Testis (tissue), 3 donors: ENCODE data around the gene LRRTM4. TPM values are rescaled to one million over a fixed set of nuclear protein-coding genes. Genes with fewer than 3 reads are reported as not detected.

Experiments
- DNase-seq: peaks from one replicate; pipeline ENCODE4 v3.0.0-alpha.2; 2019
- H3K27ac ChIP-seq, 2 donors: fragments of 200-600 bp; sonication (generic); one replicate each; pipeline ENCODE4 v1.5.1; 2019
- H3K27me3 ChIP-seq: fragments of 200-600 bp; sonication (generic); one replicate; pipeline ENCODE4 v1.5.1; 2019
- H3K36me3 ChIP-seq: fragments of 200-600 bp; sonication (generic); one replicate; pipeline ENCODE4 v1.5.1; 2017; ENCODE audit warnings: low read depth; ENCODE audit errors: missing control alignments
- H3K4me1 ChIP-seq: fragments of 200-600 bp; sonication (generic); one replicate; pipeline ENCODE4 v1.5.1; 2019
- H3K4me3 ChIP-seq, 2 donors: fragments of 200-600 bp; sonication (generic); one replicate each; pipeline ENCODE4 v1.5.1; 2017 to 2019
- H3K9me3 ChIP-seq: fragments of 200-600 bp; sonication (generic); one replicate; pipeline ENCODE4 v1.5.1; 2017
- POLR2A ChIP-seq: fragments of 450-650 bp; IDR thresholded peaks from one replicate; pipeline ENCODE4 v1.6.1; 2017; ENCODE audit warnings: antibody characterized with exemption, mild to moderate bottlenecking, moderate library complexity
- WGBS, 2 donors: methylation state at CpG; one replicate each; pipeline ENCODE4 v1.1.5; 2018; 5-methylcytosine and 5-hydroxymethylcytosine counted together
- intact Hi-C: fragments of 100-400 bp; cut with DNase I; formaldehyde crosslinking; loops from one replicate; pipeline ENCODE4 v1.15.1; 2023; ENCODE audit warnings: low total_unique reads
- polyA plus RNA-seq: library from polyadenylated mRNA; stranded (reverse); fragments of 350-450 nt; fragmentation: Illumina TruSeq; extraction: RNeasy Lipid Tissue Mini Kit (QIAGEN cat#74804); gene quantifications from one replicate; pipeline ENCODE4 v1.2.3, GENCODE V29; 2014; ENCODE audit warnings: low read depth, low replicate concordance; ENCODE audit not compliant: insufficient read depth
- total RNA-seq, 2 donors: library from RNA; depleted of rRNA; stranded (reverse); fragments of >200 nt; gene quantifications; one replicate each; pipeline ENCODE4 v1.2.3, GENCODE V29; 2016
- TF ChIP-seq, protein P1 (sequence below), 3 experiments: fragments of 450-650 bp in 2 of 3; fragments of 200-600 bp in 1 of 3; sonication (generic) in 1 of 3; IDR thresholded peaks; one replicate each; pipeline ENCODE4 v1.5.1; 2016 to 2019; ENCODE audit warnings: antibody characterized with exemption in 3 of 3, mild to moderate bottlenecking in 2 of 3, moderate library complexity in 1 of 3

The LRRTM4 gene
- total and polyA plus RNA-seq, 3 donors from 2014 or later: 0.08 to 0.19 (median 0.13) TPM

DNA sequence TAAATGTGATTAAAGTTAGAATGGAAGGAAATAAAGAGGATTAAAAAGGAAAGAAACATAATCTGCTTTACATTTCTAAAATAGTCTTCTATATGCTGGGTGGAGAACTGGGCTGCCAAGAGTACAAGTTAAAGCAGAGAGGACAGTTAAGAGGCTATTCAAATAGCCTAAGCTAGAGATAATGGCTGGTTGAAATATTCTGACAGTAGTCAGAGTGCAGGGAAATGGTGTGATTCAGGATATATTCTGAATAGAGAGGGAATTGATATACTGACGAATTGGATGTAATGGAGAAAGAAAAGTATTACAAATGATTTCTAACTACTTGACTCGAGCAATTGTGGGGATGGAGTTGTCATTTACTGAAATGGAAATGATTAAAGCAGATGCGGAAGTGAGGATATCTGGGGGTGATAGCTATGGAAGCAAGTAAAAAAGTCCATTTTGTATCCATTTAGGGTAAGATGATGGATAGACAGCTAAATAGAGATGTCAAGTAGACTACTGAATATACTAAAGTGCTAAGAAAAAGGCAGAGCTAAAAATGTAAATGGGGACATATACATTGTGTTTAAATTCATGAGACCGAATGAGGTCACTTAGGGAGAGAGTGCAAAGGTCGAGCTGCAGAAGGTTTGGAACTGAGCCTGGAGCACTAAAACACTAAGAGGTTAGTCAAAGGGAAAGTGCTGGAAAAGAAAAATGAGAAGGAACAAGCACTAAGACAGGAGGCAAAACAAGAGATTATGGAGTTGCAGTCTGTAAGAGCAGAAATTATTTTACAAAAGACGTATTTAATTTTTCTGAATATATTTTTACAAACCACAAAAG lies 696.8 kb downstream of the LRRTM4 start:
- intact Hi-C loops: no loop called here
- Histone ChIP-seq H3K9me3 (no peaks in the 10 kb centered on the region), H3K27me3 (no peaks in the 10 kb centered on the region), H3K36me3 (no peaks in the 10 kb centered on the region), H3K4me1 (no peaks in the 10 kb centered on the region), H3K27ac (no peak overlapping the region), H3K4me3 (no peak overlapping the region)
- DNase-seq: no peak
- 78 to 83% methylated on average over 6 of the region's 6 CpGs for WGBS, 2 donors
- no peak for TF ChIP-seq POLR2A
- TF ChIP-seq, protein P1, sequence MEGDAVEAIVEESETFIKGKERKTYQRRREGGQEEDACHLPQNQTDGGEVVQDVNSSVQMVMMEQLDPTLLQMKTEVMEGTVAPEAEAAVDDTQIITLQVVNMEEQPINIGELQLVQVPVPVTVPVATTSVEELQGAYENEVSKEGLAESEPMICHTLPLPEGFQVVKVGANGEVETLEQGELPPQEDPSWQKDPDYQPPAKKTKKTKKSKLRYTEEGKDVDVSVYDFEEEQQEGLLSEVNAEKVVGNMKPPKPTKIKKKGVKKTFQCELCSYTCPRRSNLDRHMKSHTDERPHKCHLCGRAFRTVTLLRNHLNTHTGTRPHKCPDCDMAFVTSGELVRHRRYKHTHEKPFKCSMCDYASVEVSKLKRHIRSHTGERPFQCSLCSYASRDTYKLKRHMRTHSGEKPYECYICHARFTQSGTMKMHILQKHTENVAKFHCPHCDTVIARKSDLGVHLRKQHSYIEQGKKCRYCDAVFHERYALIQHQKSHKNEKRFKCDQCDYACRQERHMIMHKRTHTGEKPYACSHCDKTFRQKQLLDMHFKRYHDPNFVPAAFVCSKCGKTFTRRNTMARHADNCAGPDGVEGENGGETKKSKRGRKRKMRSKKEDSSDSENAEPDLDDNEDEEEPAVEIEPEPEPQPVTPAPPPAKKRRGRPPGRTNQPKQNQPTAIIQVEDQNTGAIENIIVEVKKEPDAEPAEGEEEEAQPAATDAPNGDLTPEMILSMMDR (IDR thresholded peaks at IDR 0.05): no peak

DNA sequence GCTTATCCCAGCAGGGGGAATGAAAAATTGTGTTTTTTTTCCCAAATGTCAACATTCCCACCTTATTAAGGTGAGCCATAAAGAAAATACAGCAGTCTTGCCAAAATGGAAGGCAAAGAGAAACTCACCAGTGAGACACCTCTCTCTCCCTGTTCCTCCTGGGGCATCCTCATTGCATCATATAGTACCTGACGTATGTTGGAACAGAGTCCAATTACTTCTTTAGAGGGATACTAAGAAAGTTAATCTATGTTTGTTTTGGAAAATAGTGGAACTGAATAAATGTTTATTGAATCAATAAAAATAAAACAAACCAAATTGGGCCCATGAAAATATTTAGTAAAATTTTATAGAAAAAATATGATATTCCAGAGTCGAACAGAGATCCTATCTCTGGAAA lies 700.4 kb downstream of the LRRTM4 start:
- TF ChIP-seq, protein P1 (IDR thresholded peaks at IDR 0.05): no peak
- TF ChIP-seq POLR2A: no peak
- intact Hi-C loops: no loop called here
- no peaks in the 10 kb centered on the region for H3K9me3 ChIP-seq
- no peaks in the 10 kb centered on the region for H3K27me3 ChIP-seq
- no peaks in the 10 kb centered on the region for H3K36me3 ChIP-seq
- H3K4me1 ChIP-seq: no peaks in the 10 kb centered on the region
- H3K27ac ChIP-seq: no peak overlapping the region
- DNase-seq: no peak
- H3K4me3 ChIP-seq: no peak overlapping the region
- 90 to 95% methylated on average over 2 of the region's 2 CpGs for WGBS, 2 donors

DNA sequence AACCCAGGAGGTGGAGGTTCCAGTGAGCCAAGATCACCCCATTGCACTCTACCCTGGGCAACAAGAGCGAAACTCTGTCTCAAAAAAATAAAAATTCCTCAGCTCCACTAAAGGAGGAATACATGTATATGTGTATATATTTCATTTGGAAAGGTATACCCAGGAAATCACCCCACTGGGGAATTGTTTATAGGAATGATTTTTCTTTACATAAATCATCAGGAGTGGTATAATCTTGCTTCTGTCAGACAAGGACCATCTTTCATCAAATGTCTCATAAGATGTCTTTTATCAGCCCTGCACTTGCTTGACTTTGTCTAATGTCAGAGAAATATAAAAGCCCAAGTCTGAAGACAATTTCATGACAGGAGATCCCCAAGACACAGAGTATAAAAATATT lies 709.1 kb downstream of the LRRTM4 start:
- no peaks in the 10 kb centered on the region for H3K36me3 ChIP-seq
- H3K27ac ChIP-seq: no peak overlapping the region
- intact Hi-C loops: no loop called here
- TF ChIP-seq POLR2A: no peak
- TF ChIP-seq, protein P1 (IDR thresholded peaks at IDR 0.05): no peak
- no peaks in the 10 kb centered on the region for H3K4me1 ChIP-seq
- WGBS, 2 donors: 80 to 100% methylated on average over 1 of the region's 1 CpG
- H3K27me3 ChIP-seq: no peaks in the 10 kb centered on the region
- DNase-seq: no peak
- H3K9me3 ChIP-seq: no peaks in the 10 kb centered on the region
- H3K4me3 ChIP-seq: no peak overlapping the region

DNA sequence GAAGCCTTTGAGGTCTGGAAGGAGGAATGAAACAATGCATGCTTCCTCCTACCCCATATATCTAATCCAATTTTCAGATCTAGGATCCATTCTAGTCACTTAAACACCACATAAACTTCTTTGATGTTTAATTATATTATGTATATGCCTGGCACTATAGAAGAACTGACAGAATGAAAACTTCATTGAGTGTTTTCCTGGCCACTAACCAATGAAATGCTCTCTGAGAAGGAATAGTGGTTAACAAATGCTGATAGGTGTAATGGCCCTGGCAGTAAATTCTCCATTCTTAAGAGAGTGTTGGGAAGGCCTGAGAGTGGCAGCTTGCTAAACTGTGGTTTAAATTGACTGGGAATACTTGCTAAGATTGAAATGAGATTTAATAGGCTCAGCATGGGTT lies 710.0 kb downstream of the LRRTM4 start:
- intact Hi-C loops: no loop called here
- TF ChIP-seq POLR2A: no peak
- TF ChIP-seq, protein P1 (IDR thresholded peaks at IDR 0.05): no peak
- H3K27ac ChIP-seq: no peak overlapping the region

DNA sequence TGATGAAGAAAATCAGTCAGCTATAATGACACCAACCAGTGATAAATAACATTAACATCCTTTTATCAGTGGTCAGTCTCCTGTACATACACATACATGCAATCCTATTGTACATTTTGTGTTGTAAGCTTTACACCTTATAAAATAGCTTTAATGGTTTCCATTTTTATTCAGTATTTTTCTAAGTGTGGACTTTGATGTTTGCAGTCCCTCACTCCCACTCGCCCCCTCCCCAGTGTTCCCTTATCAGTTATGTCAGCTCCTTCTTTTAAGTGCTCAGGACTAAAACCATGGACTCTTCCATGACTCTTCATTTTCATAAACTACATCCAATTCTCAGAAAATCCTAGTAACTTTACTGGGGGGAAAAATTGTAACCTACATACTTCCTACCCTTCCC lies 713.0 kb downstream of the LRRTM4 start:
- DNase-seq: no peak
- Histone ChIP-seq H3K9me3 (no peaks in the 10 kb centered on the region), H3K4me1 (no peaks in the 10 kb centered on the region), H3K27ac (no peak overlapping the region), H3K4me3 (no peak overlapping the region), H3K36me3 (no peaks in the 10 kb centered on the region), H3K27me3 (no peaks in the 10 kb centered on the region)
- TF ChIP-seq POLR2A: no peak
- TF ChIP-seq, protein P1 (IDR thresholded peaks at IDR 0.05): no peak
- 56 to 70% methylated on average over 1 of the region's 1 CpG for WGBS, 2 donors
- intact Hi-C loops: no loop called here

More for the DNA sequence above, 710.0 kb downstream of the LRRTM4 start:
- Histone ChIP-seq H3K27me3 (no peaks in the 10 kb centered on the region), H3K36me3 (no peaks in the 10 kb centered on the region), H3K4me3 (no peak overlapping the region), H3K9me3 (no peaks in the 10 kb centered on the region), H3K4me1 (no peaks in the 10 kb centered on the region)
- DNase-seq: no peak
